GM19239 (cell line): Measurements from ENCODE around the gene SUPT4H1.

Experiments used
- DNase-seq: peaks from one replicate; pipeline ENCODE4 v3.0.0; 2011; ENCODE audit warnings: low spot score; ENCODE audit not compliant: insufficient read length
- FAIRE-seq: peaks from 2 replicates; lab custom pipeline; 2011; peaks lifted over from hg19 to GRCh38; lab: Jason Lieb, UNC

The SUPT4H1 gene

GRCh38 chr17:58331815-58332777 lies 19.9 kb downstream of the SUPT4H1 start:
- FAIRE-seq, result peak; percentile 86
- DNase-seq, result no peak

DNA sequence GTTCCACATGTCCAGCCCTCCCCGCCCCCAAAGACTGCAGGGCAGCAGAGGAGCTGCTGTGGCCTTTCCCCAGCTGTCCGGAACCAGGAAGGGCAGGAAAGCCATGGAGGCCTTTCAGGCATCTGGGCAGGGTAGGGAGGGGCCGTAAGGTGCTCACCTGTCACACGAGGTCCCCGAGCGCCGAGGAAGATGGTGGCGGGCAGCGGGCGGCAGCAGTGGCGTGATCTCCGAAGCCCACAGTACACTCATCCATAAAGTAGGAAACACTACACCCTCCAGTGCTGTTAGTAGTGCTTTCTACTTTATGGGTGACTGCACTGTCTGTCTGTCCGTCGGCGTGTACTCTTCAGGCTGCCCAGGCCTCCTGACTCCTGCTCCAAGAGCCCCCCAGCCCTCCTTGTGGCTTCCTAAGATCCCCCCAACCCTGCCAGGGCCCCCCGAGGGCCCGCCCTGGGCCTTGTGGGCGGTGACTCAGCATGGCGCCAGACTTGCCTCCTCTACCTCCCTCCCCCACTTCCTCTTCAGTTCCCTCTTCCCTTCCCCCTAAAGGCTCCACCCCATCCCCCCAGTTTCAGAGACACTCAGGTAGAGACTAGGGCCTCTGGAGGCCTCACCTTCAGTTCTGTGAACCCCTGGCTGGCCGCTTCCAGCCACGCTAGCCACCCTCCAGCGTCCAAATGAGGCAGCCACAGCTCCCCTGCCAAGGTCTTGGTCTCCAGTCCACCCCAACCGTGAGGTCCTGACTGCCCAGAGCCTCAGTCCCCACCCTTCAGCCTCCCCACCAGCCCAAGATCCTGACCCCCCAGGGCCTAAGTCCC lies 20.8 kb downstream of the SUPT4H1 start:
- DNase-seq (no peak), FAIRE-seq (no peak)

GRCh38 chr17:58330538-58330996 lies 21.4 kb downstream of the SUPT4H1 start:
- DNase-seq, result no peak
- no peak for FAIRE-seq

DNA sequence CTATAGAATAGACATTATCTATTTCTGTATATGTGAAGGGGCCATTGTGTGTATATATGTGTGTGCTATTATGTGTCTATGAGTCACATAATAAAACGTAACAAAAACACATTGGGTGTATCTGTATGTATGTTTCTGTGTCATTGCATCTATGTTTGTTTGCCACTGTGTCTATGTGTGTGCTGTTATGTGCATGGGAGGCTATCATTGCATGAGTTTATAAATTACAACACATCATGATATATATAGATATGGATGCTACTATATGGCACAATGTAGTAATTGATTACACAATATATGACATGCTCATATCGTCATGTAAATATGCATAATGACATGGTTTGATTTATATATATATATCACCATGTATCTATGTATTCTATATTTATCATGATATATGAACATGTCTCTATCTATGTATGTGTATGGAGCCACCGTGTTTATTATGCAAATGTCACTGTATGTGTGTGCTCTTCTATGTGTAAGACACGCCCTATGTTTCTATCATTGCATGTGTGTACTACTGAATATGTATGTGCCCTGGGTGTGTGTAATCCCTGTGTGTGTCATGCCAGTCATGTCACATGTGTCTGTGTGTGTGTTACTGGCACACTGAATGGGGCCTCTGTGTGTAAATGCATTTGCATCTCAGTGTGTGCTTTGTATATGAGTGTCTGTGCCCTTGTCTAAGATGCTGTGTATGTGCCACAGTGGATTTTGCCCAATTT lies 22.0 kb downstream of the SUPT4H1 start:
- no peak for DNase-seq
- FAIRE-seq, result no peak

GRCh38 chr17:58329035-58329809 lies 22.8 kb downstream of the SUPT4H1 start:
- peak; percentile 95 for FAIRE-seq
- DNase-seq, result no peak

GRCh38 chr17:58328195-58329034 lies 23.6 kb downstream of the SUPT4H1 start, which contains the start of gene TSPOAP1:
TSPOAP1 (minus strand) TSS chr17:58328795; CDS start chr17:58327920, 875 bp downstream.
- FAIRE-seq (no peak), DNase-seq (peak; percentile 74)

GRCh38 chr17:58327363-58328194 lies 24.4 kb downstream of the SUPT4H1 start:
- DNase-seq, result no peak
- FAIRE-seq, result no peak

- DNase-seq (no peak), FAIRE-seq (no peak)
These were observed 25.2 kb downstream of the SUPT4H1 start for GRCh38 chr17:58326609-58327362.

- no peak for DNase-seq
- no peak for FAIRE-seq
These were observed 26.0 kb downstream of the SUPT4H1 start for GRCh38 chr17:58325976-58326468.

DNA sequence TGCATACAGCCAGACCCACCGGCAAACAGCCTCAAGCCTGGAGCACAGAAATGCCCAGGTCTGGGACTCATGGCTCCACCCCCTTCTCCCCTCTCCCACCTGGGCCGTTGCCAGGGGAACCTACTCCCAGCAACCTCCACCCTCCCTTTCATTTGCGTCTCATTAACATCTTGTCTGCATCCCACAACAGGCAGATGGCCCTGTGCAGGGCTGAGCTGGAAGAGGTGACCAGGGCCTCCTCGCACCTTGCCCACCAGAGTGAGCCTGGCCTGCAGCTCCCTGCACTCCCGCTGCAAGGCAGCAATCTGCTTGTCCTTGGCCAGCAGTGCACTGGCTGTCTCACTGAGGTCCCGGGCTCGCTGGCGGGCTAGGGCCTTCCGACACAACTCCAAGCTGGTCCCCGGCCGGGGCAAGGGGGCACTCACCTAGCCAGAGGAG lies 26.7 kb downstream of the SUPT4H1 start:
- FAIRE-seq (no peak), DNase-seq (no peak)

GRCh38 chr17:58324409-58325288 lies 27.4 kb downstream of the SUPT4H1 start:
- DNase-seq (no peak), FAIRE-seq (no peak)

GRCh38 chr17:58324056-58324408 lies 28.0 kb downstream of the SUPT4H1 start:
- FAIRE-seq (no peak), DNase-seq (no peak)

GRCh38 chr17:58323366-58324055 lies 28.5 kb downstream of the SUPT4H1 start:
- FAIRE-seq (no peak), DNase-seq (no peak)

GRCh38 chr17:58322581-58323185 lies 29.3 kb downstream of the SUPT4H1 start:
- FAIRE-seq (no peak), DNase-seq (no peak)
